ENCODE results near the gene POU2AF3. TPM values are rescaled to one million over a fixed set of nuclear protein-coding genes. Genes with fewer than 3 reads are reported as not detected.
A peak's percentile ranks its signal among the peaks of the same experiment; 100 is the strongest.

The POU2AF3 gene
- polyA plus RNA-seq, 2 of the 4 experiments (the other 2 are of a cell fraction) = 0.63 to 2.9 TPM

DNA sequence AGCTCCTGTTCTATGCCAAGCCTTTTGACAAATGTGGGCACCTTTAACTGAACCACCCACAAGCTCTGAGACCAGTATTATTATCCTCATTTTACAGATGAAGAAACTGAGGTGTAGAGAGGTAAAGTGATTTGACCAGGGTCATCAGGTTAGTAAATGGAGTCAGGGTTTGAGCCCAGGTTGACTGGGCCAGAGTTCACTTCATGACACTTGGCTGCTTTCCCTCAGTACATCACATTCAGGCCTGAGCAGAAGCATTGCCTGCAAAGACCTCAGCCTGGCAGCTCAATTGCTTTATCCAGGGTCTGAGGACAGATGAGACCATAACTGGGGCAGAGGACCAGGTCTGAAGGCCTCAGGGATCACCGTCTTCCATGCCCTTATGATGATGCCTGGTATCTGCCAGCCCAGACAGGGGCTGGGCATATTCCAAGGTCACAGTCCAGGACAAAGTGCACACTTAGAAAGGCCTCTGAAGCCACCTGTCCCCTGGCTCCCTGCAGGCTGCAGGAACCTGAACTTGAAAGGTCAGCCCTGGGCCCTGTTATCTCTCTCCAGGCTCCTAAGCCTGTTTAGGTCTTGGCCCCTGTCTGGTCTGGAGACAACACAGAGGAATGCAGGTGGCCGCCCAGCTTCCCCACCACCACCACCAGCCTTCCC, 32.0 kb downstream of the POU2AF3 start:
- H3K4me1 ChIP-seq = peaks cover 16% of the 10 kb centered on the region
- no peaks in the 10 kb centered on the region for H3K9me3 ChIP-seq
- DNase-seq (ENCODE audit: low read depth in 1 of 2, low spot score in 1 of 2) (no peak), FAIRE-seq (no peak), ATAC-seq (no peak)
- H3K4me3 ChIP-seq = no peak overlapping the region
- no peak overlapping the region for H3K27ac ChIP-seq
- TF ChIP-seq ZC3H11A (IDR thresholded peaks at IDR 0.05) (no peak), ZFP36 (IDR thresholded peaks at IDR 0.05; ENCODE audit: borderline replicate concordance, partially characterized antibody) (no peak), FOSL2 (IDR thresholded peaks at IDR 0.05) (no peak), FOSL2 (CRISPR knock-in tag; IDR thresholded peaks at IDR 0.05) (no peak), SREBF2 (IDR thresholded peaks at IDR 0.05) (no peak), HEYL (CRISPR knock-in tag; IDR thresholded peaks at IDR 0.05) (no peak), TP53 (CRISPR knock-in tag; IDR thresholded peaks at IDR 0.05) (no peak), HOXA7 (CRISPR knock-in tag; IDR thresholded peaks at IDR 0.05) (no peak), ZSCAN20 (CRISPR knock-in tag; IDR thresholded peaks at IDR 0.05) (no peak)
- TF ChIP-seq, protein P1, sequence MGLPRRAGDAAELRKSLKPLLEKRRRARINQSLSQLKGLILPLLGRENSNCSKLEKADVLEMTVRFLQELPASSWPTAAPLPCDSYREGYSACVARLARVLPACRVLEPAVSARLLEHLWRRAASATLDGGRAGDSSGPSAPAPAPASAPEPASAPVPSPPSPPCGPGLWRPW (IDR thresholded peaks at IDR 0.05) = no peak
- TF ChIP-seq, protein P2, sequence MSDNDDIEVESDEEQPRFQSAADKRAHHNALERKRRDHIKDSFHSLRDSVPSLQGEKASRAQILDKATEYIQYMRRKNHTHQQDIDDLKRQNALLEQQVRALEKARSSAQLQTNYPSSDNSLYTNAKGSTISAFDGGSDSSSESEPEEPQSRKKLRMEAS (IDR thresholded peaks at IDR 0.05) = no peak
- TF ChIP-seq, protein P3, sequence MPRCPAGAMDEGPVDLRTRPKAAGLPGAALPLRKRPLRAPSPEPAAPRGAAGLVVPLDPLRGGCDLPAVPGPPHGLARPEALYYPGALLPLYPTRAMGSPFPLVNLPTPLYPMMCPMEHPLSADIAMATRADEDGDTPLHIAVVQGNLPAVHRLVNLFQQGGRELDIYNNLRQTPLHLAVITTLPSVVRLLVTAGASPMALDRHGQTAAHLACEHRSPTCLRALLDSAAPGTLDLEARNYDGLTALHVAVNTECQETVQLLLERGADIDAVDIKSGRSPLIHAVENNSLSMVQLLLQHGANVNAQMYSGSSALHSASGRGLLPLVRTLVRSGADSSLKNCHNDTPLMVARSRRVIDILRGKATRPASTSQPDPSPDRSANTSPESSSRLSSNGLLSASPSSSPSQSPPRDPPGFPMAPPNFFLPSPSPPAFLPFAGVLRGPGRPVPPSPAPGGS (IDR thresholded peaks at IDR 0.05) = no peak
- TF ChIP-seq, protein P4, sequence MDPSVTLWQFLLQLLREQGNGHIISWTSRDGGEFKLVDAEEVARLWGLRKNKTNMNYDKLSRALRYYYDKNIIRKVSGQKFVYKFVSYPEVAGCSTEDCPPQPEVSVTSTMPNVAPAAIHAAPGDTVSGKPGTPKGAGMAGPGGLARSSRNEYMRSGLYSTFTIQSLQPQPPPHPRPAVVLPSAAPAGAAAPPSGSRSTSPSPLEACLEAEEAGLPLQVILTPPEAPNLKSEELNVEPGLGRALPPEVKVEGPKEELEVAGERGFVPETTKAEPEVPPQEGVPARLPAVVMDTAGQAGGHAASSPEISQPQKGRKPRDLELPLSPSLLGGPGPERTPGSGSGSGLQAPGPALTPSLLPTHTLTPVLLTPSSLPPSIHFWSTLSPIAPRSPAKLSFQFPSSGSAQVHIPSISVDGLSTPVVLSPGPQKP (IDR thresholded peaks at IDR 0.05; ENCODE audit: low read depth, low read length) = no peak
- TF ChIP-seq, protein P5, sequence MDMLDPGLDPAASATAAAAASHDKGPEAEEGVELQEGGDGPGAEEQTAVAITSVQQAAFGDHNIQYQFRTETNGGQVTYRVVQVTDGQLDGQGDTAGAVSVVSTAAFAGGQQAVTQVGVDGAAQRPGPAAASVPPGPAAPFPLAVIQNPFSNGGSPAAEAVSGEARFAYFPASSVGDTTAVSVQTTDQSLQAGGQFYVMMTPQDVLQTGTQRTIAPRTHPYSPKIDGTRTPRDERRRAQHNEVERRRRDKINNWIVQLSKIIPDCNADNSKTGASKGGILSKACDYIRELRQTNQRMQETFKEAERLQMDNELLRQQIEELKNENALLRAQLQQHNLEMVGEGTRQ (IDR thresholded peaks at IDR 0.05) = no peak
- WGBS (ENCODE audit: missing lambda C conversion rate) = 100% methylated on average over 2 of the region's 2 CpGs
- H3K4me2 ChIP-seq = no peak overlapping the region
- ChIA-PET POLR2A (no interaction called here), CTCF (no interaction called here)

DNA sequence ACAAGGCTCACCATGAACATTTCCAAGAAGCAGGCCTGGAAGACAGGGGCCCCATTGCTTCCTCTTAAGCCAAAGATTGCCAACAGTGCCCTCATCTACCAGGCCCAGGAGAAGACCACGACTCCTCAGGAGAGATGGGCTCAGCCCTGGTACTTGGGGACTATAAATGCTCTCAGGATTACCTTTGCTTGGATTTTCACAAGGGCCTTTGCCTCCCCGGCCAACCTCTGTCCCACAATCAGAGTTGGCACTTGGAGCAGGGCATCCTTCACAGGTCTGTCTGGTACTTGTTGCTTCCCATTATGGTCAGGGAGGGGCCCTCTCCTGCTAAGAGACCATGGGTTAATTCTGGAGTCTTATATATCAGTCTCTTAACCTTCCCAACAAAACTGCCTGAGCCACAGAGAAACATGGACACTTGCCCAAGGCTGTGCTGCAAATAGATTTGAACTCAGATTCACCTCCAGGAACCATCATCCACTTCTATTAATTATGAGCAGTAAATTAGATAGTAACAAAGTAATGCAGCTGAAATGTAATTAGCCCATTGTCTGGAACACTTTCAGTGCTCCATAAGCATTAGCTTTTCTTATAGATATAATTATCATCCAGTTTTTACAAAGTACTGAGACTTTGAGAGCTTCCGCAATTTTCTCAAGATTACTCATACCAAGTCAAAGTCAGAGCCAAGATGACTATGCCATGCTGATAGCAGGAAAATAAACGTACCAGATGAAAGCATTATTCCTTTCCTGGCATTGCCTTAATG, 33.5 kb downstream of the POU2AF3 start:
- Histone ChIP-seq H3K4me3 (no peak overlapping the region), H3K9me3 (no peaks in the 10 kb centered on the region), H3K4me2 (no peak overlapping the region), H3K27ac (no peak overlapping the region), H3K4me1 (peaks cover 22% of the 10 kb centered on the region)
- CTCF ChIA-PET = no interaction called here
- ATAC-seq = no peak
- TF ChIP-seq GATA3 (IDR thresholded peaks at IDR 0.05; ENCODE audit: borderline replicate concordance) = no peak
- TF ChIP-seq, protein P1 (IDR thresholded peaks at IDR 0.05) = no peak
- POLR2A ChIA-PET = no interaction called here
- no peak for FAIRE-seq
- DNase-seq (ENCODE audit: low read depth in 1 of 2, low spot score in 1 of 2) = no peak
- WGBS (ENCODE audit: missing lambda C conversion rate) = 61% methylated on average over 4 of the region's 4 CpGs

DNA sequence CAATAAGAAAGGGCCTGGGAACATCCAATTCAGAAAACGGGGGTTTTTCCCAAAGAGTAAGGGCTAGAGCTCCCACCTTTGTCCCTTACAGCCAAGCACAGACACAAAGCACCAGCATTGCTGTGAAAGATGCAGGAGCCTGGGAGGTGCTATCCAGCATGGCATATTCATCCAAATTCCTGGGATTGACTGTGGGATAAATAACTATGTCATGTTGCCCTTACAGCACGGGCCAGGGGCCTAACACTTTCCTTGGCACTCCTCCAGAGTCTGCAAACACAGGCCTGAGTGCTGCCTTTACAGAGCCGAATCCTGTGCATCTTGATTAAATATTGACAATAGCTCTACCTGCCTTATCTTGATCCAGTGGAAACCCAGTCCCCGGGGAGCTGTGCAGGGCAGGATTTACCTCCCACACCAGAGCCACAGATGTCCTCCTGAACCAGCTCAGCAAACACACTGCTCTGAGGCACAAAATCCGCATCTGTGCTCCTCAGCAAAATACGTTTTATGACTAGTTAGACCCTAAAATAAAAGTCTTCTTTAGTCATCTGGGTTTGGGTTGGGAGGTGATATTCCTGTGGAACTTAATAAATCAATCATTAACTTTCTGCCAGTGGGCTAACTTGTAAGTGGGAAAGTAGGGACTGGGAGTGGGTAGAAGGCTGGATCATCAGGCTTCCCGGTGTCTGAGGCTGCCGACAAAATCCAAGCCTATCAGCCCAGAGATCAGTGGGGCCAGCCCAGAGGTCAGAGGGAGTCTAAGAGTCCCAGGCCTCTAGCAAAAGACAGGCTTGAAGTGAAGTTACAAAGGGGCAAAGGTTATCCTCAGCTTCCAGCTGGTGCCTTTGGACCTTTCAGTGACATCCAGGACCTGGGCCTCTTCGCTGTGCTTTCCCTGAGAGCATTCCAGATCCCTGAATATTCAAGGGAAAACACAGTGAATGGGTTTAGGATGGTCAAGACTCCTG, 36.5 kb downstream of the POU2AF3 start:
- ChIA-PET CTCF (no interaction called here), POLR2A (no interaction called here)
- ATAC-seq (peak; percentile 43 to 82; a peak in 3 of 6 replicates), FAIRE-seq (no peak), DNase-seq (ENCODE audit: low read depth in 1 of 2, low spot score in 1 of 2) (peak in 1 of 2 experiments; percentile 48)
- Histone ChIP-seq H3K27ac (peak overlapping the region; percentile 56 to 58; a peak in 5 of 6 replicates), H3K4me3 (no peak overlapping the region), H3K9me3 (no peaks in the 10 kb centered on the region), H3K4me2 (peak overlapping the region; percentile 70), H3K4me1 (peaks cover 22% of the 10 kb centered on the region)
- no peak for TF ChIP-seq POLR2A (IDR thresholded peaks at IDR 0.05; ENCODE audit: low read length)
- TF ChIP-seq HEYL (CRISPR knock-in tag; IDR thresholded peaks at IDR 0.05) = no peak
- TF ChIP-seq GATA3 (IDR thresholded peaks at IDR 0.05; ENCODE audit: borderline replicate concordance) = peak; percentile 83
- no peak for TF ChIP-seq ZNF302 (CRISPR knock-in tag; IDR thresholded peaks at IDR 0.05)
- TF ChIP-seq, protein P3 (IDR thresholded peaks at IDR 0.05) = no peak
- TF ChIP-seq HOXA7 (CRISPR knock-in tag; IDR thresholded peaks at IDR 0.05) = no peak
- no peak for TF ChIP-seq ZFP36 (IDR thresholded peaks at IDR 0.05; ENCODE audit: borderline replicate concordance, partially characterized antibody)
- no peak for TF ChIP-seq RCOR1 (IDR thresholded peaks at IDR 0.05; ENCODE audit: low read depth, low read length)
- WGBS (ENCODE audit: missing lambda C conversion rate) = 25% methylated on average over 8 of the region's 9 CpGs
